IMR-90 (cell line): Measurements from ENCODE around the gene ARMCX4. TPM values are rescaled to one million over a fixed set of nuclear protein-coding genes. Genes with fewer than 3 reads are reported as not detected.
"Not testable (repeated sequence)": the region's sequence is repeated elsewhere in the genome, so short reads cannot be mapped to it uniquely, and the experiment has no call there.

Source experiments
- ATAC-seq: fragments of 200-7000 bp; cut with Tn5 transposase; 2 replicates; pipeline ENCODE4 v1.9.1; 2020; ENCODE audit warnings: low read depth, mild to moderate bottlenecking, moderate library complexity
- BruUV-seq: library from RNA; stranded (reverse); fragments of 400-500 nt; replicated peaks from 2 replicates; lab custom pipeline; 2021; lab: Mats Ljungman, UMichigan
- CTCF ChIA-PET: fragments of 300-600 bp; formaldehyde crosslinking; extraction: SDS; loops from one replicate; lab custom pipeline; 2021; ENCODE audit warnings: antibody characterized with exemption; lab: Yijun Ruan, JAX
- POLR2A ChIA-PET: fragments of 300-600 bp; sonication (Branson Sonifier 250); formaldehyde crosslinking; loops from one replicate; lab custom pipeline; 2022; ENCODE audit warnings: antibody characterized with exemption; ENCODE audit not compliant: unreplicated experiment; lab: Charles Lee
- DNase-seq: peaks from one replicate; pipeline ENCODE4 v3.0.0; 2013
- H2AFZ ChIP-seq: replicated peaks from 2 replicates; pipeline ENCODE3; 2013; ENCODE audit warnings: low read length, mild to moderate bottlenecking; ENCODE audit not compliant: poor library complexity
- H2AK5ac ChIP-seq: 2 replicates; pipeline ENCODE4 v1.6.1; 2013; ENCODE audit warnings: low read depth, low read length, inconsistent platforms
- H2AK9ac ChIP-seq: replicated peaks from 2 replicates; pipeline ENCODE3; 2013; ENCODE audit warnings: mild to moderate bottlenecking, low read depth, low read length, moderate library complexity; ENCODE audit not compliant: poor library complexity
- H2BK120ac ChIP-seq: 2 replicates; pipeline ENCODE4 v1.6.1; 2013; ENCODE audit warnings: low read depth, low read length, inconsistent platforms
- H2BK15ac ChIP-seq: 3 replicates; pipeline ENCODE4 v1.6.1; 2013; ENCODE audit warnings: low read depth, low read length, inconsistent platforms
- H2BK20ac ChIP-seq: 2 replicates; pipeline ENCODE4 v1.6.1; 2013; ENCODE audit warnings: low read depth, mild to moderate bottlenecking, inconsistent platforms, low read length, moderate library complexity
- H2BK5ac ChIP-seq: 2 replicates; pipeline ENCODE4 v1.6.1; 2013; ENCODE audit warnings: mild to moderate bottlenecking, low read depth, low read length, inconsistent platforms; ENCODE audit not compliant: poor library complexity, severe bottlenecking
- H3K14ac ChIP-seq: replicated peaks from 2 replicates; pipeline ENCODE4 v1.6.1; 2013; ENCODE audit warnings: low read depth, low read length, inconsistent platforms
- H3K18ac ChIP-seq: 2 replicates; pipeline ENCODE4 v1.6.1; 2013; ENCODE audit warnings: low read depth, low read length, control low read depth
- H3K23ac ChIP-seq: 2 replicates; pipeline ENCODE4 v1.6.1; 2013; ENCODE audit warnings: low read depth, low read length, inconsistent platforms
- H3K27ac ChIP-seq: 2 replicates; pipeline ENCODE4 v1.5.1; 2013; ENCODE audit warnings: mild to moderate bottlenecking, control low read depth, low read length; ENCODE audit not compliant: insufficient read depth
- H3K27me3 ChIP-seq: 2 replicates; pipeline ENCODE4 v1.6.1; 2013; ENCODE audit warnings: low read length; ENCODE audit not compliant: control insufficient read depth, insufficient read depth
- H3K36me3 ChIP-seq: 2 replicates; pipeline ENCODE4 v1.6.1; 2013; ENCODE audit warnings: low read length, mixed read lengths; ENCODE audit not compliant: control insufficient read depth, insufficient read depth
- H3K4ac ChIP-seq: 2 replicates; pipeline ENCODE4 v1.6.1; 2013; ENCODE audit warnings: low read depth, low read length, inconsistent platforms
- H3K4me1 ChIP-seq: 2 replicates; pipeline ENCODE4 v1.6.1; 2013; ENCODE audit warnings: low read length, mixed read lengths; ENCODE audit not compliant: control insufficient read depth, insufficient read depth
- H3K4me2 ChIP-seq: 2 replicates; pipeline ENCODE4 v1.6.1; 2013; ENCODE audit warnings: low read depth, mild to moderate bottlenecking, control low read depth, low read length, moderate library complexity
- H3K4me3 ChIP-seq: 2 replicates; pipeline ENCODE4 v1.5.1; 2013; ENCODE audit warnings: low read depth, mild to moderate bottlenecking, control low read depth, low read length, moderate library complexity; ENCODE audit not compliant: insufficient read depth
- H3K56ac ChIP-seq: 2 replicates; pipeline ENCODE4 v1.6.1; 2013; ENCODE audit warnings: low read length, inconsistent platforms; ENCODE audit not compliant: insufficient read depth; ENCODE audit errors: extremely low read depth
- H3K79me1 ChIP-seq, 2 experiments: 2 replicates each; pipeline ENCODE4 v1.6.1; 2013; ENCODE audit warnings: low read length in 2 of 2, inconsistent platforms in 1 of 2, low read depth in 1 of 2
- H3K9ac ChIP-seq: 2 replicates; pipeline ENCODE4 v1.6.1; 2013; ENCODE audit warnings: low read depth, low read length, control low read depth
- H3K9me1 ChIP-seq: 2 replicates; pipeline ENCODE4 v1.6.1; 2013; ENCODE audit warnings: low read length, inconsistent platforms; ENCODE audit not compliant: insufficient read depth
- H3K9me3 ChIP-seq: 2 replicates; pipeline ENCODE4 v1.6.1; 2013; ENCODE audit warnings: low read length; ENCODE audit not compliant: control insufficient read depth, insufficient read depth
- H4K20me1 ChIP-seq: 2 replicates; pipeline ENCODE4 v1.6.1; 2013; ENCODE audit warnings: low read length, inconsistent platforms; ENCODE audit not compliant: insufficient read depth
- H4K5ac ChIP-seq: 2 replicates; pipeline ENCODE4 v1.6.1; 2013; ENCODE audit warnings: mild to moderate bottlenecking, low read depth, low read length, control low read depth
- H4K8ac ChIP-seq, 2 experiments: 2 replicates each; pipeline ENCODE4 v1.6.1; 2013; ENCODE audit warnings: low read depth in 2 of 2, low read length in 2 of 2, control low read depth in 1 of 2, inconsistent platforms in 1 of 2
- H4K91ac ChIP-seq: 2 replicates; pipeline ENCODE4 v1.6.1; 2013; ENCODE audit warnings: low read depth, low read length, inconsistent platforms; ENCODE audit not compliant: insufficient read depth
- WGBS, 2 experiments: methylation state at CpG; one replicate each; pipeline versions ENCODE4 v1.1.5 to v1.1.7; 2013; ENCODE audit warnings: missing lambda C conversion rate in 2 of 2; ENCODE audit not compliant: insufficient read length in 1 of 2; ENCODE audit errors: extremely low coverage in 2 of 2; 5-methylcytosine and 5-hydroxymethylcytosine counted together
- dilution Hi-C: fragments of 300-500 bp; cut with HindIII; formaldehyde crosslinking; loops from one replicate; pipeline ENCODE4 v1.14.3; 2018; ENCODE audit warnings: low sequenced_read_pairs; ENCODE audit not compliant: unreplicated experiment
- in situ Hi-C: fragments of 300-500 bp; cut with MboI; formaldehyde crosslinking; loops from 3 replicates; pipeline ENCODE4 v1.14.3; 2019; ENCODE audit warnings: low sequenced_read_pairs, inconsistent platforms, mixed read lengths
- intact Hi-C: fragments of 100-400 bp; cut with micrococcal nuclease; formaldehyde crosslinking; loops from 2 replicates; pipeline ENCODE4 v1.10.0; 2022
- polyA plus RNA-seq, 3 experiments: library from polyadenylated mRNA; depleted of rRNA; stranded (reverse); fragments of >200 nt; gene quantifications; 2 replicates each; pipeline ENCODE4 v1.2.3, GENCODE V29; 2012; ENCODE audit warnings: low replicate concordance in 1 of 3
- total RNA-seq: library from RNA; depleted of rRNA; stranded (reverse); fragments of >200 nt; gene quantifications from 2 replicates; pipeline ENCODE4 v1.2.3, GENCODE V29; 2012

ARMCX4 gene
- total and polyA plus RNA-seq, 2 of the 4 experiments (the other 2 are of a cell fraction), result 2.3 to 4.2 TPM

DNA sequence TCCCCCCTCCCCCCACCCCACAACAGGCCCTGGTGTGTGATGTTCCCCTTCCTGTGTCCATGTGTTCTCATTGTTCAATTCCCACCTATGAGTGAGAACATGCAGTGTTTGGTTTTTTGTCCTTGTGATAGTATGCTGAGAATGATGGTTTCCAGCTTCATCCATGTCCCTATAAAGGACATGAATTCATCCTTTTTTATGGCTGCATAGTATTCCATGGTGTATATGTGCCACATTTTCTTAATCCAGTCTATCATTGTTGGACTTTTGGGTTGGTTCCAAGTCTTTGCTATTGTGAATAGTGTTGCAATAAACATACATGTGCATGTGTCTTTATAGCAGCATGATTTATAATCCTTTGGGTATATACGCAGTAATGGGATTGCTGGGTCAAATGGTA, 17.7 kb downstream of the ARMCX4 start:
- H3K4me2 ChIP-seq, H3K4ac ChIP-seq, H2BK5ac ChIP-seq, H3K36me3 ChIP-seq, H3K56ac ChIP-seq, H3K9ac ChIP-seq, H2AK9ac ChIP-seq, H3K4me3 ChIP-seq, DNase-seq, H4K5ac ChIP-seq, in situ Hi-C loops, intact Hi-C loops, H4K91ac ChIP-seq, H3K9me1 ChIP-seq, dilution Hi-C loops, H2BK15ac ChIP-seq, BruUV-seq, H2AFZ ChIP-seq, H3K79me1 ChIP-seq, H3K4me1 ChIP-seq, H3K9me3 ChIP-seq, CTCF ChIA-PET, H4K8ac ChIP-seq, H2BK20ac ChIP-seq, H3K23ac ChIP-seq, POLR2A ChIA-PET, H3K14ac ChIP-seq, H2BK120ac ChIP-seq, H3K27me3 ChIP-seq, H2AK5ac ChIP-seq, ATAC-seq, H3K27ac ChIP-seq, H4K20me1 ChIP-seq, H3K18ac ChIP-seq: not testable (repeated sequence)
- no CpG with 5 or more reads among the region's 1 CpG for WGBS, 2 experiments
